SK-N-SH treated with all-trans-retinoic acid at 6 μM for 48 hours (cell line): ENCODE data around the gene CDK11B.

Source experiments
- RARB ChIP-seq: fragments of 250-450 bp; sonication (Bioruptor Pico); IDR thresholded peaks from 2 replicates; pipeline ENCODE4 v1.8.0; 2021; ENCODE audit warnings: mild to moderate bottlenecking, moderate library complexity
- ZFP3 ChIP-seq: fragments of 250-450 bp; sonication (Bioruptor Pico); IDR thresholded peaks from 2 replicates; pipeline ENCODE4 v1.5.0; 2020; ENCODE audit warnings: mild to moderate bottlenecking, moderate library complexity
- ZFP30 ChIP-seq: fragments of 450-650 bp; formaldehyde crosslinking; IDR thresholded peaks from 2 replicates; pipeline ENCODE4 v1.5.0; 2022; ENCODE audit warnings: mild to moderate bottlenecking, moderate library complexity

DNA sequence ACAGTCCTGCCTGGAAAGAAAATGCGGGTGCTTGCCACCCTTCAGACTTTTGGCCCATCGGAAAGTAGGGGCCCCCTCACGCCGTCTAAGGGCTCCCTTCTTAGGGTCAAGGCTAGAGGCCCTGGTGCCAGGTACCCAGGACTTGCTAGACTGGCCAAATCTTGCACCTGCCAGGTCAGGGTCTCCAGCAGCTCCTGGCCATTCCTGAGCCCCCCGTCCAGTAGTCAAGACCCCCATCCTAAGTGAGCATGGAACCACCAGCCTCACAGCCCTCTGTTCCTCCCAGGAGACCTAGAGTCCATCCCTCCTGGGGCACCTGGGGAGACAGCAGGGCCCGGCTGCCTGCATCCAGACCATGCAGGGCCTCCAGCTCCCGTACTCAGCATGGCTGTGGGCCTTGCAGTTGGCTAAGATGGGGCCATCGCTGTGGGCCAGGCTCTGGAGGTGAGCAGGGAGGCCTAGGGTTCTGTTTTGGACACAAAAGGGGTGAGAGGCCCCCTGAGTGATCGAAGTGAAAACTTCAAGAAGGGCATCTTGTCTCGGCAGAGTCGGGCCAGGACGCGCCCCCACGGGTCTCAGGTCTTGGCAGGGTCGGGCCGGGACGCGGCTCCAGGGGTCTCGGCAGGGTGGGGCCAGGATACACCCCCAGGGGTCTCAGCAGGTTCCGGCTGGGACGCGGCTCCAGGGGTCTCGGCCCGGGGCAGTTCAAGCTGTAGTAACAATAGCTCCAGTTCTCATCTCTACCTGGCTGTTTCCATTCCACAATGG lies 64.8 kb downstream of the CDK11B start:
- no peak for TF ChIP-seq ZFP30 (CRISPR knock-in tag)
- TF ChIP-seq ZFP3 (CRISPR knock-in tag): no peak
- no peak for TF ChIP-seq RARB
